ENCODE measurements around the gene ZNF672.

DNA sequence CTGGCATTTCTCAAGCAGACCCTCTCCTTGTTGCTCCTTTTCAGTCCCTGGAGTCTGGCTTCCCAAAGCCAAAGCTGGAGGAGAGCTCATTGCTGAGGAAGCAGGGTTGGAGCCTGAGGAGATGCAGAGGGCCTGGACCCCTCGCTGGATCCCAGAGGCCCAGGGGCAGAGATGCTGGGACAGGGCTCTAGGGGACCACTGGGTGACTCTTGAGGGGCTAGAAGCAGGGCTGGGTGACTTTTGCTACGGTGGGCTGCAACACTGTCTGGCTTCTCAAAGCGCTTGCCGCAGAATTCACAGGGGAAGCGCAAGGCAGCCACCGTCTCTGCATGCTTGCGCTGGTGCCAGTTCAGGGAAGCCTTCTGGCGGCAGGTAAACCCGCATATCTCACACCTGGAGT, 12.1 kb downstream of the ZNF672 start:
- no peak for TF ChIP-seq POLR2A (IDR thresholded peaks at IDR 0.05; ENCODE audit: low read depth, low read length)
- no peak for TF ChIP-seq CEBPB (IDR thresholded peaks at IDR 0.05; ENCODE audit: low read depth, low read length)

Measured in IMR-90 (cell line).